Adrenal gland (tissue), 5 donors: ENCODE results near the gene FYN.

ENCODE experiments used
- POLR2A ChIP-seq, 2 donors: fragments of 450-650 bp; IDR thresholded peaks; one replicate each; pipeline ENCODE4 v1.6.1; 2017; ENCODE audit warnings: antibody characterized with exemption in 2 of 2, mild to moderate bottlenecking in 2 of 2, moderate library complexity in 1 of 2
- TF ChIP-seq, protein P1 (sequence below), 6 experiments: fragments of 450-650 bp in 4 of 6; fragments of 200-600 bp in 2 of 6; sonication (generic) in 1 of 6; IDR thresholded peaks; 1 replicate in 5 of 6; 2 replicates in 1 of 6; pipeline versions ENCODE4 v1.5.1 to v1.8.0; 2016 to 2021; ENCODE audit warnings: antibody characterized with exemption in 6 of 6, mild to moderate bottlenecking in 2 of 6, moderate library complexity in 1 of 6
- donor health status: DM: no; HTN: no; CAD: no.

DNA sequence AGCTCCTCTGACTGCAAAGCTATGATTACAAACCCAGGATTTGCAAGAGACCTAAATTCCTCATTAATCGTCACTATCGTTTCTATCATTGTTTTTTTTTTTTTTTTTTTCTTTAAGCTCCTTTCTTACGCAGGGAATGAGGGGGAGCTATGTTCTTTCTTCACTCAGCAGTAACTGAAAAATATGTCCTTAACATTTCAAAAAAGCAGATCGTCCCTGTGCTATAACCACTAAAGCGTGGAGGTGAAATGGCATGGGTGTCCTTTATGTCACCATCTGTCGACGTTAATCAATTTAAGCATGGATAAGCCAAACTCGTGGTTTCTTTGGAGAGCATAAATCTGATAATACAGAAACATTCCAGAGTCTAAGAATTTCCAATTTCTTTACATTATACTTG lies 199.7 kb downstream of the FYN start:
- TF ChIP-seq, protein P1, sequence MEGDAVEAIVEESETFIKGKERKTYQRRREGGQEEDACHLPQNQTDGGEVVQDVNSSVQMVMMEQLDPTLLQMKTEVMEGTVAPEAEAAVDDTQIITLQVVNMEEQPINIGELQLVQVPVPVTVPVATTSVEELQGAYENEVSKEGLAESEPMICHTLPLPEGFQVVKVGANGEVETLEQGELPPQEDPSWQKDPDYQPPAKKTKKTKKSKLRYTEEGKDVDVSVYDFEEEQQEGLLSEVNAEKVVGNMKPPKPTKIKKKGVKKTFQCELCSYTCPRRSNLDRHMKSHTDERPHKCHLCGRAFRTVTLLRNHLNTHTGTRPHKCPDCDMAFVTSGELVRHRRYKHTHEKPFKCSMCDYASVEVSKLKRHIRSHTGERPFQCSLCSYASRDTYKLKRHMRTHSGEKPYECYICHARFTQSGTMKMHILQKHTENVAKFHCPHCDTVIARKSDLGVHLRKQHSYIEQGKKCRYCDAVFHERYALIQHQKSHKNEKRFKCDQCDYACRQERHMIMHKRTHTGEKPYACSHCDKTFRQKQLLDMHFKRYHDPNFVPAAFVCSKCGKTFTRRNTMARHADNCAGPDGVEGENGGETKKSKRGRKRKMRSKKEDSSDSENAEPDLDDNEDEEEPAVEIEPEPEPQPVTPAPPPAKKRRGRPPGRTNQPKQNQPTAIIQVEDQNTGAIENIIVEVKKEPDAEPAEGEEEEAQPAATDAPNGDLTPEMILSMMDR (IDR thresholded peaks at IDR 0.05): no peak
- TF ChIP-seq POLR2A (IDR thresholded peaks at IDR 0.05): no peak
